ENCODE data around the gene CRYAB. TPM values are rescaled to one million over a fixed set of nuclear protein-coding genes. Genes with fewer than 3 reads are reported as not detected.
A peak's percentile ranks its signal among the peaks of the same experiment; 100 is the strongest.

The CRYAB gene
- total RNA-seq, 1 donor from 2014 or later: not detected

DNA sequence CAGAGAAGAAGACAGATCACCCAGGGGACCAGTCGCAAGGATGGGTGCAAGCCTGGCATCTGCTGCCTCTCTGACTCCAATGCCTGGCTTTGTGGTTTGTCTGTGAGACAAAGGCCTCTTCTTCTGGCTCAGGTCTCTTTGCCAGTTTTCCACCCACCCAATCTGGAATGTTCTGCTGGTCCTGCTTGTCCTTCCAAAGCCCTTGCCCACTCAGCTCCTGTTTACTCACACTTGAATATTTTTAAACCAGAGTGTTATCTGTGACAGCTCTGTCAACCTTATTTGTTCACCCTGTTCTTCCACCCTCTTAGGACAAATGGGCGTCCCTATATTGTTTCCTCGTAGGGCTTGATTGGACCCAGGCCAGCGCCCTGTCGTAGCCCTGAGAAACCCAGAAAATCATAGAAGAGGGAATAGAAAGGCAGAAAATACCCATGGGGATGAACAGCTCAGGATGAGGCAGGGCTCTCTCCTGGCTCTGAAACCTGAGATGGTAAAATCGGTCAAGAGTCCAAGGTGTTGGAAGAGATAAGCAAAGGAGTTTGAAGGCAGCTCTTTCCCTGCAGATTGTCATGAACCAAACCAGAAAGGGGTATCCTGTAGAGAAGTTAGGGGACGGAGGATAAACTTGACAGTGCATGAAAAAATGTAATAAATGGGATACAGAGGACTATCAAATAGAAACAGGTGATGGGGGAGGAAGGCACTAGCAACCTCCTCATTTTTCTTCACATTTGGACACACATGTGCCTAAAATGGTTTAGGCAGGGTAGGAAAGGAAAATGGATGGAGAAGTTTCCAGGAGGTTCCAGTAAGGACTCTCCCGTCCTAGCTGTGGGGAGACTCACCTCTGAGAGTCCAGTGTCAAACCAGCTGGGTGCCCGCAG, 651 bp downstream of the CRYAB start:
- DNase-seq (ENCODE audit: low read depth): no peak
- no peaks in the 10 kb centered on the region for H3K36me3 ChIP-seq (ENCODE audit: control insufficient read depth, insufficient read depth, low read length)
- no peaks in the 10 kb centered on the region for H3K27me3 ChIP-seq (ENCODE audit: control insufficient read depth, insufficient read depth, low read length)
- TF ChIP-seq, protein P1, sequence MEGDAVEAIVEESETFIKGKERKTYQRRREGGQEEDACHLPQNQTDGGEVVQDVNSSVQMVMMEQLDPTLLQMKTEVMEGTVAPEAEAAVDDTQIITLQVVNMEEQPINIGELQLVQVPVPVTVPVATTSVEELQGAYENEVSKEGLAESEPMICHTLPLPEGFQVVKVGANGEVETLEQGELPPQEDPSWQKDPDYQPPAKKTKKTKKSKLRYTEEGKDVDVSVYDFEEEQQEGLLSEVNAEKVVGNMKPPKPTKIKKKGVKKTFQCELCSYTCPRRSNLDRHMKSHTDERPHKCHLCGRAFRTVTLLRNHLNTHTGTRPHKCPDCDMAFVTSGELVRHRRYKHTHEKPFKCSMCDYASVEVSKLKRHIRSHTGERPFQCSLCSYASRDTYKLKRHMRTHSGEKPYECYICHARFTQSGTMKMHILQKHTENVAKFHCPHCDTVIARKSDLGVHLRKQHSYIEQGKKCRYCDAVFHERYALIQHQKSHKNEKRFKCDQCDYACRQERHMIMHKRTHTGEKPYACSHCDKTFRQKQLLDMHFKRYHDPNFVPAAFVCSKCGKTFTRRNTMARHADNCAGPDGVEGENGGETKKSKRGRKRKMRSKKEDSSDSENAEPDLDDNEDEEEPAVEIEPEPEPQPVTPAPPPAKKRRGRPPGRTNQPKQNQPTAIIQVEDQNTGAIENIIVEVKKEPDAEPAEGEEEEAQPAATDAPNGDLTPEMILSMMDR (IDR thresholded peaks at IDR 0.05; ENCODE audit: insufficient read depth, low read length, severe bottlenecking): no peak
- no peak for FAIRE-seq
- H3K4me3 ChIP-seq (ENCODE audit: low read depth, low read length): peak overlapping the region; percentile 5

DNA sequence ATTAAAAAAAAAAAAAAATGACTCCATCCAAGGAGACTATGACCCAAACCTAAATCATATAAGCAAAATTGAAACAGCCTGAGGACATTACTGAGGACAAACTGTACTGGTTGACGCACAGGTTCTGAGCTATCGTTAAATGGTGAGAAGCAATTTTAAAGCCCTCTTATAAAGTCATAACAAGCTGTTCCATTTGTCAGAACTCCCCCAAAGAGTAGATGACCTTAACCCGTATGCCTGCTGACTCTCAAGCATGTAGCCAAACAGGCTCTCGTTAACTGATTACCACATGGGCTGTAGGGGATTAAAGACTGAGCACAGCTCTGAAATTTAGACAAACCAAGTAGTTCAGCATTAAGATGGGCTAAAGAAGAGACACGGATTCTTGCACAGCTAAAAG, 2.2 kb downstream of the CRYAB start:
- FAIRE-seq: no peak
- DNase-seq (ENCODE audit: low read depth): no peak
- Histone ChIP-seq H3K27me3 (ENCODE audit: control insufficient read depth, insufficient read depth, low read length) (no peaks in the 10 kb centered on the region), H3K36me3 (ENCODE audit: control insufficient read depth, insufficient read depth, low read length) (no peaks in the 10 kb centered on the region), H3K4me3 (ENCODE audit: low read depth, low read length) (no peak overlapping the region)
- TF ChIP-seq, protein P1 (IDR thresholded peaks at IDR 0.05; ENCODE audit: insufficient read depth, low read length, severe bottlenecking): no peak

DNA sequence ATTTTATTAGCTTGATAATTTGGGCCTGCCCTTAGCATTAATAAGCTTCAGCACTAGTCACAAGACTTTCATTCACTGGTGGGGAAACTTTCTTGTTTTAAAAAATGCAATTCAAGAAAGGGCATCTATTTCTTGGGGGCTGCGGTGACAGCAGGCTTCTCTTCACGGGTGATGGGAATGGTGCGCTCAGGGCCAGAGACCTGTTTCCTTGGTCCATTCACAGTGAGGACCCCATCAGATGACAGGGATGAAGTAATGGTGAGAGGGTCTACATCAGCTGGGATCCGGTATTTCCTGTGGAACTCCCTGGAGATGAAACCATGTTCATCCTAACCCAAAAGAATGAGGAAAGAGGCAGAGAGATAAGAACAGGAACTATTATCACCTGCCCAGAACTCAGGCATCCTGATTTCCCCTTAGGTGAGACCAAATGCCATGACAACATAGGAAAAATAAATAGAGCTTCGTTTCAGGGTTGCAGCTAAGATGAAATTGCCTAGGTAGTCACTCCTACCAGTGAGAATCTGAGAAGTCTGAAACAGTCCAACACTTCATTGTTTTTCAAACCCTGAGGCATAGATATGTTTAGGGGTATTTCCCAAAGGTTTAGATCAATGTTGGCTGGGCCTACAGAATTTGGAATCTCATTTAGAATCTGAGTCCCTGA, 2.8 kb downstream of the CRYAB start:
- no peak overlapping the region for H3K4me3 ChIP-seq (ENCODE audit: low read depth, low read length)
- DNase-seq (ENCODE audit: low read depth): no peak
- TF ChIP-seq, protein P1 (IDR thresholded peaks at IDR 0.05; ENCODE audit: insufficient read depth, low read length, severe bottlenecking): no peak
- H3K27me3 ChIP-seq (ENCODE audit: control insufficient read depth, insufficient read depth, low read length): no peaks in the 10 kb centered on the region
- H3K36me3 ChIP-seq (ENCODE audit: control insufficient read depth, insufficient read depth, low read length): no peaks in the 10 kb centered on the region
- FAIRE-seq: no peak

DNA sequence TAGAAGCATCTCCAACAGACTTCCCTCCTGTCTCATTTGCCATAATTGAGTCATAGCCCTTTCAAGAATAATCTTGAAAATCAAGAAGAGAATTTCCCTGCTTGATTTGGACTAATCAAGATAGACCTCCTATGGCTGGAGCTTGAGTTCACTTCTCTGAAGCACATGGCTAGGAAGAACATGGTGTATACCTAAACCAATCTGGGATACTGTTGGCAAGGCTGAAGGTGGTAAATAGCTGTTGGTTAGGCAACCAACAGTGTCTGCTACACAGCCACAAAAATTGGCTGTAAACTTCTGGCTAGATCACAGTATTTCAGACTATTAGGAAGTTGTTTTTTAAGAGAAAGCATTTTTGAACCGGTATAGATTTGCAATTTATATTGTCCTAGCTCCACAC, 4.9 kb downstream of the CRYAB start:
- no peaks in the 10 kb centered on the region for H3K27me3 ChIP-seq (ENCODE audit: control insufficient read depth, insufficient read depth, low read length)
- H3K36me3 ChIP-seq (ENCODE audit: control insufficient read depth, insufficient read depth, low read length): no peaks in the 10 kb centered on the region
- TF ChIP-seq, protein P1 (IDR thresholded peaks at IDR 0.05; ENCODE audit: insufficient read depth, low read length, severe bottlenecking): no peak
- H3K4me3 ChIP-seq (ENCODE audit: low read depth, low read length): no peak overlapping the region
- DNase-seq (ENCODE audit: low read depth) (no peak), FAIRE-seq (no peak)

DNA sequence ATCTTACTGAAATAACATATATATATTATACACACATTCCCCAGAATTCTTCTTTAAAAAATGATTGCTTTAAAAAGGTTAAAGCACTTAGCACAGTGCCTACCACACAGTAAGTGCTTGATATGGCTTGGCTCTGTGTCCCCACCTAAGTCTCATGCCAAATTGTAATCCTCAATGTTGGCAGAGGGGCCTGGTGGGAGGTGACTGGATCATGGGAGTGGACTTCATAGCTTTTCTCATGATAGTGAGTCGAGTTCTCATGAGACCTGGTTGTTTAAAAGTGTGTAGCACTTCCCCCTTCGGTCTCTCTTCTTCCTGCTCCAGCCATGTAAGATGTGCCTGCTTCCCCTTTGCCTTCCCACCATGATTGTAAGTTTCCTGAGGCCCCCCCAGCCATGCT, 6.2 kb downstream of the CRYAB start:
- FAIRE-seq (no peak), DNase-seq (ENCODE audit: low read depth) (no peak)
- no peaks in the 10 kb centered on the region for H3K36me3 ChIP-seq (ENCODE audit: control insufficient read depth, insufficient read depth, low read length)
- no peak overlapping the region for H3K4me3 ChIP-seq (ENCODE audit: low read depth, low read length)
- no peaks in the 10 kb centered on the region for H3K27me3 ChIP-seq (ENCODE audit: control insufficient read depth, insufficient read depth, low read length)
- TF ChIP-seq, protein P1 (IDR thresholded peaks at IDR 0.05; ENCODE audit: insufficient read depth, low read length, severe bottlenecking): no peak
